GM23338 (cell line): ENCODE measurements around the gene NBEAL2. TPM values are rescaled to one million over a fixed set of nuclear protein-coding genes. Genes with fewer than 3 reads are reported as not detected.

Experiments used
- ATAC-seq: fragments of 200-7000 bp; cut with Tn5 transposase; 3 replicates; pipeline ENCODE4 v1.9.1; 2020
- DNase-seq: peaks from one replicate; pipeline ENCODE4 v3.0.0-alpha.2; 2015; ENCODE audit warnings: low spot score
- H2AFZ ChIP-seq: fragments of 200-600 bp; sonication (generic); 2 replicates; pipeline ENCODE4 v1.8.0; 2016; ENCODE audit warnings: antibody characterized with exemption, mild to moderate bottlenecking, moderate library complexity
- H3F3A ChIP-seq: fragments of 200-600 bp; sonication (generic); replicated peaks from 2 replicates; pipeline ENCODE4 v1.8.0; 2017; ENCODE audit warnings: antibody characterized with exemption, mixed run types, low read depth
- H3K27ac ChIP-seq: fragments of 200-600 bp; sonication (generic); 2 replicates; pipeline ENCODE4 v1.6.1; 2016; ENCODE audit warnings: low read depth
- H3K27me3 ChIP-seq: fragments of 200-600 bp; sonication (generic); 2 replicates; pipeline ENCODE4 v1.8.0; 2016; ENCODE audit warnings: mild to moderate bottlenecking, mixed run types, moderate library complexity; ENCODE audit not compliant: insufficient read depth
- H3K36me3 ChIP-seq: fragments of 200-600 bp; sonication (generic); 2 replicates; pipeline ENCODE4 v1.8.0; 2016; ENCODE audit warnings: mild to moderate bottlenecking; ENCODE audit not compliant: insufficient read depth
- H3K4me1 ChIP-seq: fragments of 200-600 bp; sonication (generic); 2 replicates; pipeline ENCODE4 v1.8.0; 2016; ENCODE audit warnings: mild to moderate bottlenecking, moderate library complexity; ENCODE audit not compliant: insufficient read depth
- H3K4me2 ChIP-seq: fragments of 200-600 bp; sonication (generic); 2 replicates; pipeline ENCODE4 v1.7.1; 2017; ENCODE audit warnings: mixed run types
- H3K4me3 ChIP-seq: fragments of 200-600 bp; sonication (generic); 2 replicates; pipeline ENCODE4 v1.6.1; 2016; ENCODE audit warnings: mixed run types
- H3K79me2 ChIP-seq: fragments of 200-600 bp; sonication (generic); replicated peaks from 2 replicates; pipeline ENCODE4 v1.8.0; 2017; ENCODE audit warnings: mild to moderate bottlenecking; ENCODE audit not compliant: insufficient read depth
- H3K9me2 ChIP-seq: fragments of 200-600 bp; sonication (generic); 2 replicates; pipeline ENCODE4 v1.8.0; 2017; ENCODE audit not compliant: insufficient read depth
- H4K20me1 ChIP-seq: fragments of 200-600 bp; sonication (generic); replicated peaks from 2 replicates; pipeline ENCODE4 v1.8.0; 2017; ENCODE audit warnings: mild to moderate bottlenecking; ENCODE audit not compliant: insufficient read depth
- H3K27ac Mint-ChIP-seq: 2 replicates; pipeline ENCODE4 v1.8.0; 2020; ENCODE audit warnings: inconsistent platforms, mild to moderate bottlenecking, moderate library complexity, mixed read lengths
- H3K27me3 Mint-ChIP-seq: 3 replicates; pipeline ENCODE4 v1.8.0; 2022; ENCODE audit warnings: low read depth, mild to moderate bottlenecking, moderate library complexity, mixed read lengths, inconsistent platforms; ENCODE audit not compliant: insufficient read depth, poor library complexity
- H3K36me3 Mint-ChIP-seq: 3 replicates; pipeline ENCODE4 v1.8.0; 2021; ENCODE audit warnings: low read depth, mild to moderate bottlenecking, inconsistent platforms, moderate library complexity, mixed read lengths
- H3K4me1 Mint-ChIP-seq: 3 replicates; pipeline ENCODE4 v1.8.0; 2020; ENCODE audit warnings: mild to moderate bottlenecking, inconsistent platforms, mixed read lengths
- H3K4me3 Mint-ChIP-seq: 3 replicates; pipeline ENCODE4 v1.8.0; 2021; ENCODE audit warnings: moderate library complexity, mild to moderate bottlenecking, inconsistent platforms, mixed read lengths
- H3K9me3 Mint-ChIP-seq: 3 replicates; pipeline ENCODE4 v1.8.0; 2020; ENCODE audit warnings: moderate library complexity, mild to moderate bottlenecking, inconsistent platforms, mixed read lengths
- ETS1 ChIP-seq: IDR thresholded peaks from 2 replicates; pipeline ENCODE4 v1.6.1; 2016; ENCODE audit warnings: antibody characterized with exemption
- EZH2phosphoT487 ChIP-seq: fragments of 200-600 bp; sonication (generic); IDR thresholded peaks from one replicate; pipeline ENCODE4 v1.8.1; 2018; ENCODE audit warnings: antibody characterized with exemption; ENCODE audit not compliant: unreplicated experiment
- NANOG ChIP-seq: IDR thresholded peaks from 2 replicates; pipeline ENCODE4 v1.6.1; 2016; ENCODE audit warnings: antibody characterized with exemption, borderline replicate concordance
- POLR2AphosphoS5 ChIP-seq: IDR thresholded peaks from 2 replicates; pipeline ENCODE4 v1.6.1; 2016; ENCODE audit warnings: antibody characterized with exemption, low read depth
- ZNF114 ChIP-seq: fragments of 250-450 bp; sonication (Bioruptor Pico); IDR thresholded peaks from 2 replicates; pipeline ENCODE4 v1.5.0; 2020; ENCODE audit warnings: mild to moderate bottlenecking, moderate library complexity
- ZNF331 ChIP-seq: fragments of 250-450 bp; sonication (Bioruptor Pico); IDR thresholded peaks from 2 replicates; pipeline ENCODE4 v1.5.0; 2020; ENCODE audit warnings: low read depth, mild to moderate bottlenecking, moderate library complexity
- polyA plus RNA-seq: library from polyadenylated mRNA; unstranded; fragments of >200 nt; fragmentation: Nextera tagmentation; extraction: Ambion mirVana; gene quantifications from 2 replicates; pipeline ENCODE4 v1.2.1, GENCODE V29; 2016
- total RNA-seq: library from RNA; depleted of rRNA; stranded (reverse); fragments of >200 nt; shearing (Covaris generic); gene quantifications from 2 replicates; pipeline ENCODE4 v1.2.3, GENCODE V29; 2014

Gene NBEAL2
- total and polyA plus RNA-seq, 2 experiments from 2014 or later, result 13.5 to 79.9 TPM

DNA sequence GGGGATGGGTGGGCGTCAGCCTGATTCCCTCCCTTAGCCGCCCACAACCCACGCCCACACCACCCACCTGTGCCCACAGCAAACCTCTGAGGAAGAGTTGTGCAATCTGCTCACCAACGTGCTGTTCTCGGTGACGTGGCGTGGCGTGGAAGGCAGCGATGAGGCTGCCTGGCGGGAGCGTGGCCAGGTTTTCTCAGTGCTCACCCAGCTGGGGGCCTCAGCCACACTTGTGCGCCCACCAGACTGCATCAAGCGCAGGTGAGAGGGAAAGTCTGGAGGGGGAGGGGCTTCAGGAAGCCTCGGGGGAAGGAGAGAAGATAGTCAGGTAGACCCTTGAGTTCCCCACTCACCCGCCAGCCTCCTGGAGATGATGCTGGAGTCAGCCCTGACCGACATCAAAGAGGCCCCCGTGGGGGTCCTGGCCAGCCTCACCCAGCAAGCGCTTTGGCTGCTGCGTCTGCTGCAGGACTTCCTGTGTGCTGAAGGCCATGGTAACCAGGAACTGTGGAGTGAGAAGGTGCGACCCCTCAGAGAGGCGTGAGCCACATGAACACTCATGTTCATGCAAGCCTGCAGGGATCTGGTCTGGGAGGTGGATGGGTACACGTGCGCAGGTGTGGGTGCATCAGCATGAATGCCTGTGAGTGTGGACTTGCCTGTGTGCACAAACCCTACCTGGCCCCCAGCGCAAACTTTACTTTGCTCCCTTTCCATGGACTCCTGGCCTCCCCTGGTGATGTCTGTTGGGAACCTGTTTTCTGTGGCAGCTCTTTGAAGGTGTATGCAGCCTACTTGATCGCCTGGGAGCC lies 21.7 kb downstream of the NBEAL2 start:
- Mint-ChIP-seq H3K36me3 (peaks cover 21% of the 10 kb centered on the region), H3K9me3 (no peaks in the 10 kb centered on the region), H3K4me3 (no peak overlapping the region), H3K27me3 (peaks cover 20% of the 10 kb centered on the region), H3K4me1 (peaks cover 2% of the 10 kb centered on the region; the same call in 2 of the 3 replicates), H3K27ac (no peak overlapping the region)
- no peaks in the 10 kb centered on the region; the same call in 1 of the 2 replicates for H4K20me1 ChIP-seq
- no peak for TF ChIP-seq NANOG
- TF ChIP-seq ZNF114 (CRISPR knock-in tag), result no peak
- no peak for TF ChIP-seq ZNF331 (CRISPR knock-in tag)
- TF ChIP-seq EZH2phosphoT487, result no peak
- TF ChIP-seq POLR2AphosphoS5, result no peak
- no peak for TF ChIP-seq ETS1
- no peaks in the 10 kb centered on the region for H3K27me3 ChIP-seq
- no peak overlapping the region for H3K4me3 ChIP-seq
- no peaks in the 10 kb centered on the region for H3K4me1 ChIP-seq
- H3K4me2 ChIP-seq, result no peak overlapping the region
- H3K79me2 ChIP-seq, result no peaks in the 10 kb centered on the region
- H3K36me3 ChIP-seq, result no peaks in the 10 kb centered on the region; the same call in 1 of the 2 replicates
- no peaks in the 10 kb centered on the region for H3F3A ChIP-seq
- no peak for ATAC-seq
- H3K9me2 ChIP-seq, result no peaks in the 10 kb centered on the region
- no peak overlapping the region for H3K27ac ChIP-seq
- no peak overlapping the region for H2AFZ ChIP-seq
- DNase-seq, result no peak

GRCh38 chr3:47001731-47002170 lies 22.3 kb downstream of the NBEAL2 start:
- DNase-seq, result no peak
- Histone ChIP-seq H3K9me2 (no peaks in the 10 kb centered on the region), H3K36me3 (no peaks in the 10 kb centered on the region; the same call in 1 of the 2 replicates), H3K4me1 (no peaks in the 10 kb centered on the region), H3K79me2 (no peaks in the 10 kb centered on the region), H3K4me2 (no peak overlapping the region), H4K20me1 (no peaks in the 10 kb centered on the region; the same call in 1 of the 2 replicates), H2AFZ (no peak overlapping the region), H3K27me3 (no peaks in the 10 kb centered on the region), H3F3A (no peaks in the 10 kb centered on the region), H3K27ac (no peak overlapping the region), H3K4me3 (no peak overlapping the region)
- H3K4me1 Mint-ChIP-seq, result peaks cover 2% of the 10 kb centered on the region; the same call in 2 of the 3 replicates
- ATAC-seq, result no peak
- H3K9me3 Mint-ChIP-seq, result no peaks in the 10 kb centered on the region
- no peak overlapping the region for H3K4me3 Mint-ChIP-seq
- H3K36me3 Mint-ChIP-seq, result peaks cover 28% of the 10 kb centered on the region
- TF ChIP-seq ZNF331 (CRISPR knock-in tag) (no peak), NANOG (no peak)
- peaks cover 20% of the 10 kb centered on the region for H3K27me3 Mint-ChIP-seq
- H3K27ac Mint-ChIP-seq, result no peak overlapping the region
